Measurements from ENCODE around the gene GIN1.
"Not testable (repeated sequence)": the region's sequence is repeated elsewhere in the genome, so short reads cannot be mapped to it uniquely, and the experiment has no call there.

The GIN1 gene

DNA sequence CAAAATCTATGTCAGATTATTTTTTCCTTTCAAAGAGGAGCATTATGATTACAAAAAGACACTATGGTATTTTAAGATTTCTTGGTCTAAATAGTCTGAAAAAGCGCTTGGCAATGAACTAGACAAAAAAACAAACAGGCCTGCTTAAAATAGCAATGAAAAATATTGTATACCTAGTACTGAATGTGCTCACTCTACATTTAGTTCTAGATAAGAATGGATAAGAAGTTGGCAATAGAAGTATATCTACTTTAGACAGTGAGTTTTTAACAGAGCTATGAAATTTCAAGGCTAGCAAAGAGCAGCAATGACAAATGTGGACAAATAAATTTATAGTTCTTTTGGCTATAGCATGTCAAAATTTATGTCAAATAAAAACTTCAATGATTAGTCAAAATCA lies 26.2 kb downstream of the GIN1 start:
- no peak for DNase-seq (ENCODE audit: extremely low read depth, low read depth)
- no peak for TF ChIP-seq CTCF (IDR thresholded peaks at IDR 0.05; ENCODE audit: low read depth, low read length)

DNA sequence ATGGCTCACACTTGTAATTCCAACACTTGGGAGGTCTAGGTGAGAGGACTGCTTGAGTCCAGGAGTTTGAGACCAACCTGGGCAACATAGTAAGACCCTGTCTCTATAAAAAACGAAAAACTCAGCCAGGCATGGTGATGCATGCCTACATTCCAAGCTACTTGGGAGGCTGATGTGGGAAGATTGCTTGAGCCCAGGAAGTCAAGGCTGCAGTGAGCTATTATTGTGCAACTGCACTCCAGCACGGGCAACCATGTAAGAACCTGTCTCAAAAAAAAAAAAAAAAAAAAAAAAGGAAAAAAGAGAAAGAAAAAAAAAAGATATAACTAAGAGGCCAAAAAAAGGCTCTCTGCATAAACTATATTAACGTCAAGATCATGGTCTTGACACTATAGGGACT lies 27.3 kb downstream of the GIN1 start:
- no peak for TF ChIP-seq CTCF (IDR thresholded peaks at IDR 0.05; ENCODE audit: low read depth, low read length)

DNA sequence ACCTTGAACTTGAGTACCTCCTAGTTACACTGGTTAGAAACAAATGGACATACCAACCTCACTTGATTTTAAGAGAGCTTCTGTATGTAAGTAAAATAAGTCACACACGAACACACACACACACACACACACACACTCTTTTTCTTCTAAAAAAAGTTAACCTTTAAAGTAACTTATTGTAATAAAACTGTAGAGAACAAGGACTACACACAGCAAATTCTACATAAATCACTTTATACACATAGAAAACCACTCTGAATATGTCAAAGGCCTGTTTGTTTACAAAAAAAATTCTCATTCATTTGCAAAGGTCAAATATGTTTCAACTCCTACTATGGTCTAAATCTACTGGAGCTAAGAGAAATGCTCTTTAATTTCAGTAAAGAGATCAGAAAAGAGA lies 29.1 kb downstream of the GIN1 start:
- no peak for DNase-seq (ENCODE audit: extremely low read depth, low read depth)
- TF ChIP-seq CTCF (IDR thresholded peaks at IDR 0.05; ENCODE audit: low read depth, low read length), result no peak

More for the DNA sequence above, 27.3 kb downstream of the GIN1 start:
- DNase-seq (ENCODE audit: extremely low read depth, low read depth), result no peak

DNA sequence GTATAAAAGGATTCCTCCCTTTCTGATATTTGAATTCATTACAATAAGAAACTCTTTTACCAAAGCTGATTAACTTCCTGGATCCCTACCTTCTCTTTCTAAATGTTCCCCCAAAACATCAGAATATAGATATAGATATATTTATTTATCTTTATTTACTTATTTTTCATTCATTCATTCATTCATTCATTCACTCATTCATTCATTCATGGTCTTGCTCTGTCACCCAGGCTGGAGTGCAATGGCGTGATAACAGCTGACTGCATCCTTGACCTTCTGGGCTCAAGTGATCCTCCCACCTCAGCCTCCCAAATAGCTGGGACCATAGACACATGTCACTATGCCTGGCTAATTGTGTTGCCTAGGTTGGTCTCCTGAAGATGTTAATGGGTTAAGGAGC lies 30.7 kb downstream of the GIN1 start:
- TF ChIP-seq CTCF (IDR thresholded peaks at IDR 0.05; ENCODE audit: low read depth, low read length), result no peak
- no peak for DNase-seq (ENCODE audit: extremely low read depth, low read depth)

DNA sequence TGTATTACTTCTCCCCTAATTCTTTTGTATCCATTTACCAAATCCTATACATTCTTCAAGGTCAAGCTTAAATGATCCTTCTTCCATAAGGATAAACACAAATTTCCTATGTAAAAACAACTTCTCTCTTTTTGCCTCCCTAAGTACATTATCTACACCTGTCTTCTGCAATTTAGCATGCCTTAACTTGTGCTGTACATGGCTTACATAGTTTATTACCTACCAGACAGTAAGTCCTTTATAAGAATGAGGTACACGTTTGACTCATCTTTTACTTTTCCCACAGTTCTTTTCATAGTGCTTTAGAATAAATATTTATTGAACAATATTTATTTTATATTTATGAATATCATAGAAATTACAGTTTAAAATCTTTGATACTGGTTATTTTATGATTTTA lies 33.4 kb downstream of the GIN1 start:
- TF ChIP-seq CTCF (IDR thresholded peaks at IDR 0.05; ENCODE audit: low read depth, low read length), result no peak
- DNase-seq (ENCODE audit: extremely low read depth, low read depth), result no peak

DNA sequence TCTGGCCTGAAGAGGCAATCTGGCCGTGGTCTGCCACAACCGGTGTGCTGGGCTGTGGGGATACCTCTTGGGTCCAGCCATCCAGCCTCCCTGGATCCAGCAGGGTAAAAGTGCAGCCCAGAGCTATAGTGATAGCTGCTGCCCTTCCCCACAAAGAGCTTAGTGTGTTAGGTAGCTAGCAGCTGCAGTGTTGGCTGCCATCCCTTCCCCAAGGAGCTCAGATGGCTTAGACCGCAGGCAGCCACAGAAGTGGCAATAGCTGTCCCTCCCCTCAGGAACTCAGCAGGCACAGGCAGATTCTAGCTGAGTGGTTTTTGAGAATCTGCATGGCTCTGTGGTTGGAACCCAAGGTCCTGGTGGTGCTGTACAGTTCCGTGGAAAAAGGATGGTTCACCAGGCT lies 40.1 kb downstream of the GIN1 start:
- DNase-seq (ENCODE audit: extremely low read depth, low read depth), result no peak
- no peak for TF ChIP-seq CTCF (IDR thresholded peaks at IDR 0.05; ENCODE audit: low read depth, low read length)

- DNase-seq (ENCODE audit: extremely low read depth, low read depth), result no peak
- no peak for TF ChIP-seq CTCF (IDR thresholded peaks at IDR 0.05; ENCODE audit: low read depth, low read length)
Measured at GRCh38 chr5:103075442-103075841, 44.5 kb downstream of the GIN1 start.

DNA sequence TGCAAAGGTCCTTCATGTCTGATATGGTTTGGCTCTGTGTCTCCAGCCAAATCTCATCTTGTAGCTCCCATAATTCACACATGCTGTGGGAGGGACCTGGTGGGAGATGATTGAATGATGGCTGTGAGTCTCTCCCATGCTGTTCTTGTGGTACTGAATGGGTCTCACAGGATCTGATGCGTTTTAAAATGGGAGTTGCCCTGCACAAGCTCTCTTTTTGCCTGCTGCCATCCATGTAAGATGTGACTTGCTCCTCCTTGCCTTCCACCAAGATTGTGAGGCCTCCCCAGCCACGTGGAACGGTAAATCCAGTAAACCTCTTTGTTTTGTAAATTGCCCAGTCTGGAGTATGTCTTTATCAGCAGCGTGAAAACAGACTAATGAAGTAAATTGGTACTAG lies 46.4 kb downstream of the GIN1 start:
- not testable (repeated sequence) for DNase-seq (ENCODE audit: extremely low read depth, low read depth)
